Common myeloid progenitor, CD34-positive (primary cell): ENCODE measurements around the gene CCNQ.
"Not testable (repeated sequence)": the region's sequence is repeated elsewhere in the genome, so short reads cannot be mapped to it uniquely, and the experiment has no call there.

Source experiments
- CTCF ChIA-PET: fragments of 350-600 bp; sonication (Branson Sonifier 250); formaldehyde crosslinking; loops from one replicate; lab custom pipeline; 2021; ENCODE audit warnings: antibody characterized with exemption; lab: Charles Lee
- POLR2A ChIA-PET: fragments of 350-600 bp; sonication (Branson Sonifier 250); formaldehyde crosslinking; loops from one replicate; lab custom pipeline; 2021; ENCODE audit warnings: antibody characterized with exemption; lab: Charles Lee
- DNase-seq, 3 donors: peaks; one replicate each; pipeline versions ENCODE4 v3.0.0 to v3.0.0-alpha.2; 2013
- H3K27ac ChIP-seq, 2 experiments: 1 replicate in 1 of 2; 2 replicates in 1 of 2; pipeline ENCODE4 v1.7.0; 2013; ENCODE audit warnings: inconsistent platforms in 2 of 2, low read length in 2 of 2, mild to moderate bottlenecking in 2 of 2, low read depth in 1 of 2, moderate library complexity in 1 of 2; ENCODE audit not compliant: severe bottlenecking in 2 of 2, insufficient read depth in 1 of 2, poor library complexity in 1 of 2
- H3K27me3 ChIP-seq, 5 experiments: replicated peaks in 2 of 5; 1 replicate in 3 of 5; 2 replicates in 2 of 5; pipeline versions ENCODE4 v1.6.1 to v1.7.0; 2013; ENCODE audit warnings: low read length in 4 of 5, mild to moderate bottlenecking in 2 of 5, moderate library complexity in 2 of 5, inconsistent platforms in 1 of 5; ENCODE audit not compliant: insufficient read depth in 5 of 5, control insufficient read depth in 4 of 5
- H3K36me3 ChIP-seq, 4 experiments: 1 replicate in 2 of 4; 2 replicates in 2 of 4; pipeline versions ENCODE4 v1.6.1 to v1.7.0; 2013; ENCODE audit warnings: low read length in 3 of 4, control low read depth in 1 of 4, mild to moderate bottlenecking in 1 of 4; ENCODE audit not compliant: control insufficient read depth in 4 of 4, insufficient read depth in 4 of 4
- H3K4me1 ChIP-seq, 4 experiments: 1 replicate in 3 of 4; 2 replicates in 1 of 4; pipeline versions ENCODE4 v1.6.1 to v1.7.1; 2013; ENCODE audit warnings: low read length in 3 of 4, mild to moderate bottlenecking in 3 of 4, control low read depth in 1 of 4, inconsistent platforms in 1 of 4, moderate library complexity in 1 of 4; ENCODE audit not compliant: control insufficient read depth in 4 of 4, insufficient read depth in 4 of 4; ENCODE audit errors: control extremely low read depth in 1 of 4
- H3K4me3 ChIP-seq, 7 experiments: 1 replicate in 4 of 7; 2 replicates in 3 of 7; pipeline versions ENCODE4 v1.5.1 to v1.7.0; 2013; ENCODE audit warnings: mild to moderate bottlenecking in 7 of 7, low read length in 6 of 7, moderate library complexity in 6 of 7, inconsistent platforms in 2 of 7, low read depth in 2 of 7, control low read depth in 1 of 7; ENCODE audit not compliant: insufficient read depth in 4 of 7, control insufficient read depth in 1 of 7; ENCODE audit errors: extremely low read depth in 1 of 7
- H3K9me3 ChIP-seq, 5 experiments: 1 replicate in 4 of 5; 2 replicates in 1 of 5; pipeline versions ENCODE4 v1.6.1 to v1.7.1; 2013; ENCODE audit warnings: low read length in 4 of 5, mild to moderate bottlenecking in 2 of 5, inconsistent platforms in 1 of 5, low read depth in 1 of 5, moderate library complexity in 1 of 5; ENCODE audit not compliant: control insufficient read depth in 4 of 5, insufficient read depth in 2 of 5; ENCODE audit errors: control extremely low read depth in 1 of 5
- WGBS: methylation state at CpG from one replicate; pipeline ENCODE4 v1.1.5; 2013; ENCODE audit not compliant: insufficient coverage; 5-methylcytosine and 5-hydroxymethylcytosine counted together

Gene CCNQ

DNA sequence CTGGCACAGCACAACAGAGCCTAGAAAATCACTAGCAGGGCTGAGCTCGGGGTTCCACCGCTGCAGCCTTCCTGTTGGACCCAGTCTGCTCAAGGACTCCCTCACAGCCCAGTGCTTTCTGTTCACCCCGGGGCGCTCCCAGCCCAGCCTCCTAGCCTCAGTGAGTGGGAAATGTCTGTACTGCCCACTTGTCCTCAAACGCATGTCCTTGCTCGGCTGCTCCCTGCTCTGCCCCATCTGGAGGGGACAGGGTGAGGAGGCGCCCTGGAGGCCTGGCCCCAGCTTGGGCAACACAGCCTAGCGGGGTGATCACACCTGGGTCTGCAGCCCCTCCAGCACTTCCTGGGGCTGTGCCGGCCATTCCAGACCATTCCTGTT, 11.9 kb upstream of the CCNQ start:
- Histone ChIP-seq H3K4me3 (peak overlapping the region in 1 of 7 experiments; percentile 75), H3K9me3 (peaks cover 0 to 10% (median 0%) of the 10 kb centered on the region in 5 experiments), H3K36me3 (no peaks in the 10 kb centered on the region), H3K27ac (no peak overlapping the region), H3K4me1 (peaks cover 0 to 11% (median 1%) of the 10 kb centered on the region in 4 experiments), H3K27me3 (peaks cover 0 to 35% (median 5%) of the 10 kb centered on the region in 5 experiments)
- ChIA-PET CTCF (interaction anchor here (0.7 to 2.5 kb wide), 7 partner anchors 19 to 51 kb away, joined by 3 to 9 read pairs (median 4); no protein-coding TSS in a partner anchor), POLR2A (no interaction called here)
- DNase-seq: no peak
- 92% methylated on average over 9 of the region's 9 CpGs for WGBS

DNA sequence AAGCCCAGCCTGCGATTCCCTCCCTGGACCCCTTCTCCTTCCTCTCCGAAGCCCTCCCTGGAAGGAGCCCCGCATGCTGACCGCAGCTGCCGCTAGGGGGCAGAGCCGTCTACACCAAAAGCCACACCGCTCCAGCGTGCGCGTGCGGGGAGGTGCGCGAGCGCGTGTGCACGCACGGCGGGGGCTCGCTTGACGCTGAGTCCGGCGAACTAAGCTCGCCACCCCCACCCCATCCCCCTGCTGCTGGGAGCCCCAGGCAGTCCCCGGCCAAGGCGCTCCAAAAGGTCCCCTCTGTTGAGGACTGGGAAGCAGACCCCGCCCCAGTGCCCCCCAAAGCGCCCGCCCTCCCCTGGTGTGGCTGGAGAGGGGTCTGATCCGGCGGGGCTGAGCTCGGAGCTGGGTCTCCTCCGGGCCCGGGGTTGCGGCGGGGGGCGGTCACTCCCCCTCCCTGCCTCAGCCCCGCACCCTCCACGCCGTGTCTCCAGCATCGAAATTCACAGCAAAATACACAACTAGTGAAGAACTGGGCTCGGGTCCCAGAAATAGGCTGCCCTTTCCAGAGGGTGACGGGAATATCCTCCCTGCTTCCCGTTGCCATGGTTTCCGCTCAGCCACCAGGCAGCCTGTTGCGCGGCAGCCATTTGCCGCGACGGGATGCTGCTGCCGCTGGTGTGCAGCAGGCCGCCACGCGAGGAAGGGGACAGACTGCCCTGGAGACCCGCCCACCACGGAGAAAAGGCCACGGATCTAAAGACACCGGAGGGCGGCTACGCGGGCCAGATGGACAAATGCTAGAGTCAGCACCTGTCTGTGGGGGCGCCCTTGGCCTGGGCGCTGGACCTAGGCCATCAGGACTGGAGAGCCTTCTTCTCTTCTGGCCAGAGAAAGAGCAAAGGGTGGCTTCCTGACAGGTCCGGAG, 11.2 kb upstream of the CCNQ start:
- Histone ChIP-seq H3K36me3 (no peaks in the 10 kb centered on the region), H3K27me3 (peaks cover 0 to 35% (median 5%) of the 10 kb centered on the region in 5 experiments), H3K4me3 (peak overlapping the region in 5 of 7 experiments; percentile 31 to 75 (median 53)), H3K9me3 (peaks cover 0 to 10% (median 0%) of the 10 kb centered on the region in 5 experiments), H3K4me1 (peaks cover 0 to 11% (median 1%) of the 10 kb centered on the region in 4 experiments), H3K27ac (no peak overlapping the region)
- POLR2A ChIA-PET: interaction anchor here (0.6 kb wide), 1 partner anchor 88 kb away, joined by 3 read pairs; no protein-coding TSS in a partner anchor
- DNase-seq: peak; percentile 64 to 80 (median 73)
- 35% methylated on average over 57 of the region's 63 CpGs for WGBS
- CTCF ChIA-PET: interaction anchor here (0.7 to 2.5 kb wide), 20 partner anchors 10 to 97 kb away, joined by 3 to 14 read pairs (median 4); partner anchors contain the start of gene DUSP9

DNA sequence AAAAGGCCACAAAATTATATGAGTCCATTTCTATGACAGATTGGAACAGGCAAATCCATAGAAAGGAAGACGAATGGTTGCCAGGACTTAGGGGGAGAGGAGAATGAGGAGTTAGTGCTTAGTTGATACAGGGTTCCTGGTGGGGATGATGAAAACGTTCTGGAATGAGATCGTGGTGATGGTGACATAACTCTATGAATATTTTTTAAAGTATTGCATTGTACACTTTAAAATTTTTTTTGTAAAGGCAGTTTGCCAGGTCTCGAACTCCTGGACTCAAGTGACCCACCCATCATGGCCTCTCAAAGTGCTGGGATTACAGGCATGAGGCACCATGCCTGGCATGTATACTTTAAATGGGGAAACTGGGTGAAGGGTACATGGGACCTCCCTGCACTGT, 9.9 kb upstream of the CCNQ start:
- peaks cover 0 to 31% (median 5%) of the 10 kb centered on the region in 5 experiments for H3K27me3 ChIP-seq

DNA sequence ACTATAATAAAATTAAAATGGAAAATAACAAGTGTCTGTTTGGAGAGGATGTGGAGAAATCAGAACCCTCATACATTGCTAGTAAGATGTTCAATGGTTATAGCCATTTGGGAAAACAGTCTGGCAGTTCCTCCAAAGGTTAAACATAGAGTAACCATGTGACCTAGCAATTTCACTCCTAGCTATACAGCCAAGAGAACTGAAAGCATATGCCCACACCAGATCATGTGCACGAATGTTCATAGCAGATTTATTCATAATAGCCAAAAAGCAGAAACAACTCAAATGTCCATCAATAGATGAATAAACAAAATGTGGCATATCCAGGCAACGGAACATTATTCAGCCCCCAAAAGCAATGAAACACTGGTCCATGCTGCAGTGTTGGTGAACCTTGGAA, 9.4 kb upstream of the CCNQ start:
- Histone ChIP-seq H3K27ac (no peak overlapping the region), H3K4me3 (no peak overlapping the region), H3K9me3 (no peaks in the 10 kb centered on the region), H3K27me3 (peaks cover 0 to 27% (median 5%) of the 10 kb centered on the region in 5 experiments), H3K36me3 (no peaks in the 10 kb centered on the region), H3K4me1 (peaks cover 0 to 11% (median 1%) of the 10 kb centered on the region in 4 experiments)
- CTCF ChIA-PET: interaction anchor here (1.7 to 2.4 kb wide), 2 partner anchors 28 to 40 kb away, joined by 6 to 9 read pairs; no protein-coding TSS in a partner anchor
- POLR2A ChIA-PET: no interaction called here
- DNase-seq: no peak
- 86% methylated on average over 2 of the region's 2 CpGs for WGBS

More for the DNA sequence above, 9.9 kb upstream of the CCNQ start:
- Histone ChIP-seq H3K27ac (no peak overlapping the region), H3K36me3 (no peaks in the 10 kb centered on the region), H3K4me1 (peaks cover 0 to 11% (median 1%) of the 10 kb centered on the region in 4 experiments), H3K9me3 (peaks cover 0 to 2% (median 0%) of the 10 kb centered on the region in 5 experiments), H3K4me3 (no peak overlapping the region)
- ChIA-PET POLR2A (no interaction called here), CTCF (interaction anchor here (0.7 to 2.4 kb wide), 13 partner anchors 8 to 59 kb away, joined by 3 to 14 read pairs (median 3); no protein-coding TSS in a partner anchor)
- whole genome bisulfite sequencing: 100% methylated on average over 1 of the region's 4 CpGs
- DNase-seq: no peak

DNA sequence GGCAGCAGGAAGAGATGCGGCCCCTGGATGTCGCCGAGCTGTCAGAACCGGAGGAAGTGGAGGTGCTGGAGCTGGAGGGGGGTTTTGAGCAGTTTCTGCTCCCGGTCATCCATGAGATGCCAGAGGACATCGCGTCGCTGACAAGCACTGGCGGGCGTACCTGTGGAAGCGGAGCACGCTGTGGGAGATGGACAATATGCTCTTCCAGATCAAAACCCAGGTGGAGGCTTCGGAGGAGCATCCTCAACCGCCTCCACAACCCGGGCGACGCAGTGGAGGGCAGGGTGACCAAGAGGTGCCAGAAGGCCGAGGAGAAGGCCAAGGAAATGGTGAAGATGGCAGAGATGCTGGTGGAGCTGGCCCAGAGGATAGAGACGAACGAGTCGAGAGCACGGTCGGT, 7.6 kb upstream of the CCNQ start:
- H3K4me1 ChIP-seq: peaks cover 0 to 11% (median 1%) of the 10 kb centered on the region in 4 experiments
- no peak overlapping the region for H3K27ac ChIP-seq
- WGBS: 90% methylated on average over 21 of the region's 23 CpGs
- no peak overlapping the region for H3K4me3 ChIP-seq
- H3K9me3 ChIP-seq: no peaks in the 10 kb centered on the region
- H3K27me3 ChIP-seq: peaks cover 0 to 17% (median 5%) of the 10 kb centered on the region in 5 experiments
- no peaks in the 10 kb centered on the region for H3K36me3 ChIP-seq
- ChIA-PET POLR2A (interaction anchor here (0.6 kb wide), 1 partner anchor 168 kb away, joined by 8 read pairs; no protein-coding TSS in a partner anchor), CTCF (interaction anchor here (0.6 to 1.8 kb wide), 6 partner anchors 17 to 146 kb away, joined by 3 to 4 read pairs (median 4); no protein-coding TSS in a partner anchor)
- DNase-seq: no peak

DNA sequence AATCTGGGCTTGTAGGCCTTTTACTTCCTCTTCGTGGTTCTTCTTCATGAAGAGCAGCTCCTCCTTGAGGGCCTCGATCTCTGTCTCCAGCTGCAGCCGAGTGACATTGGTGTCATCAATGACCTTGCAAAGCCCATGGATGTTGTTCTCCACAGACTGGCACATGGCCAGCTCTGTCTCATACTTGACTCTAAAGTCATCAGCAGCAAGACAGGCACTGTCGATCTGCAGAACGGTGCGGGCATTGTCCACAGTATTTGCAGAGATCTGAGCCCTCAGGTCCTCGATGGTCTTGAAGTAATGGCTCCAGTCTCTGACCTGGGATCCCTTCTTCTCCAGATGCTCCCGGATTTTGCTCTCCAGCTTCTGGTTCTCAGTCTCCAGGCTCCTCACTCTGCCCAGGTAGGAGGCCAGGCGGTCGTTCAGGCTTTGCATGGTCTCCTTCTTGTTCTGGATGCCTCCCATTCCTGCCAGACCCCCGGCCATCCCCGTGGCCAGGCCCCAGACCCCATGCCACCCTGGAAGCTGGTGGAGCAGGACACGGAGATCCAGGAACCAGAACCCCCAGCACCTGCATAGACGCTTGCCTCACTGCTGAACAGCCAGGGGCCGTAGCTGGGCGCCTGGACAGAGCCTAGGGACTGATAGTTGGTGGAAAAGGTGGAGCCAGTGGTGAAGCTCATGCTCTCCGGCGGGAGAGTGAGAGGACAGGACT, 5.9 kb upstream of the CCNQ start:
- DNase-seq: peak in 1 of 3 donors; percentile 32
- H3K9me3 ChIP-seq, POLR2A ChIA-PET, H3K4me3 ChIP-seq, H3K36me3 ChIP-seq, H3K27ac ChIP-seq: not testable (repeated sequence)
- 88% methylated on average over 15 of the region's 18 CpGs for WGBS
- CTCF ChIA-PET: interaction anchor here (0.7 to 1.8 kb wide), 3 partner anchors 16 to 40 kb away, joined by 4 to 5 read pairs (median 5); no protein-coding TSS in a partner anchor
- H3K27me3 ChIP-seq: peaks cover 0 to 16% (median 2%) of the 10 kb centered on the region in 5 experiments
- peaks cover 4 to 17% (median 5%) of the 10 kb centered on the region in 4 experiments for H3K4me1 ChIP-seq
